Loucy (cell line): ENCODE data around the gene RP9.

Experiments
- H2AFZ ChIP-seq: fragments of 200-600 bp; sonication (generic); 2 replicates; pipeline ENCODE4 v1.6.0; 2016; ENCODE audit warnings: antibody characterized with exemption, mild to moderate bottlenecking, low read length, moderate library complexity
- H3F3A ChIP-seq: fragments of 200-600 bp; 2 replicates; pipeline ENCODE4 v1.6.0; 2016; ENCODE audit warnings: antibody characterized with exemption, low read depth, mild to moderate bottlenecking
- H3K27me3 ChIP-seq: fragments of 200-600 bp; sonication (generic); 2 replicates; pipeline ENCODE4 v1.6.1; 2014; ENCODE audit warnings: low read length, mild to moderate bottlenecking; ENCODE audit not compliant: insufficient read depth, poor library complexity, severe bottlenecking
- H3K36me3 ChIP-seq: fragments of 200-600 bp; sonication (generic); 2 replicates; pipeline ENCODE4 v1.6.1; 2016; ENCODE audit warnings: low read length; ENCODE audit not compliant: insufficient read depth
- H3K4me1 ChIP-seq: fragments of 200-600 bp; sonication (generic); 2 replicates; pipeline ENCODE4 v1.5.1; 2014; ENCODE audit warnings: low read length, mild to moderate bottlenecking; ENCODE audit not compliant: insufficient read depth, poor library complexity, severe bottlenecking
- H3K4me2 ChIP-seq: fragments of 200-600 bp; sonication (generic); 2 replicates; pipeline ENCODE4 v1.6.0; 2014; ENCODE audit warnings: antibody characterized with exemption, low read length, low read depth, mild to moderate bottlenecking; ENCODE audit not compliant: poor library complexity, severe bottlenecking
- H3K4me3 ChIP-seq: fragments of 200-600 bp; sonication (generic); 2 replicates; pipeline ENCODE4 v1.5.1; 2014; ENCODE audit warnings: low read length, mild to moderate bottlenecking, mixed read lengths; ENCODE audit not compliant: poor library complexity, severe bottlenecking
- H3K79me2 ChIP-seq: fragments of 200-600 bp; sonication (generic); 2 replicates; pipeline ENCODE4 v1.6.1; 2014; ENCODE audit warnings: low read length; ENCODE audit not compliant: insufficient read depth
- H3K9ac ChIP-seq: fragments of 200-600 bp; sonication (generic); 2 replicates; pipeline ENCODE4 v1.6.0; 2014; ENCODE audit warnings: mild to moderate bottlenecking, low read depth, low read length, moderate library complexity; ENCODE audit not compliant: poor library complexity, severe bottlenecking
- H3K9me2 ChIP-seq: fragments of 200-600 bp; sonication (generic); replicated peaks from 2 replicates; pipeline ENCODE4 v1.6.1; 2016; ENCODE audit warnings: low read depth, low read length, mixed read lengths
- H3K9me3 ChIP-seq: fragments of 200-600 bp; sonication (generic); 2 replicates; pipeline ENCODE4 v1.6.1; 2014; ENCODE audit warnings: mild to moderate bottlenecking, antibody characterized with exemption, low read length, low read depth; ENCODE audit not compliant: insufficient read depth
- H4K20me1 ChIP-seq: fragments of 200-600 bp; sonication (generic); 2 replicates; pipeline ENCODE4 v1.6.0; 2014; ENCODE audit warnings: antibody characterized with exemption, low read length, mild to moderate bottlenecking; ENCODE audit not compliant: insufficient read depth, poor library complexity, severe bottlenecking
- CTCF ChIP-seq: fragments of 200-600 bp; sonication (generic); conservative IDR thresholded peaks from 2 replicates; pipeline ENCODE4 v1.5.1; 2014; ENCODE audit warnings: mild to moderate bottlenecking, antibody characterized with exemption, low read length
- EZH2phosphoT487 ChIP-seq: fragments of 200-600 bp; IDR thresholded peaks from 2 replicates; pipeline ENCODE4 v1.6.1; 2018; ENCODE audit warnings: antibody characterized with exemption, mild to moderate bottlenecking, moderate library complexity, borderline replicate concordance

The RP9 gene

DNA sequence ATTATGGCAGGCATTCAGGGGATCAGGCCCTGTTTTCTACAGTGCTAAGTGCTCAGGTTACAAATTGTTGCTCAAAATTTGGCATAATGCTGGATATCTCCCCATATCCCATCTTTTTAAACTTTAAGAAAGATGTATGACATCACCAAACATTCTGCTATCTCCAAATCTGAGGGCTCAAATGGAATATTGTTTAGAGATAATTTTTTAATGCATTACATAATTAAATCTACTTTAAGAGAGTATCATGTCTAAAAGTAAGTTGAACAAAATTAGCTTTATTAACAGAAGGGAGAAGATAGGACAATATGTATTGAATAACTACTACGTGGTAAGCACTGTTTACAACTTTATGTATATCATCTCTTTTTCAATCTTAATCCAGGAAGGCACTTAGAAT, 60.5 kb downstream of the RP9 start:
- H3K4me1 ChIP-seq = peaks cover 29% of the 10 kb centered on the region
- no peak overlapping the region for H3K4me3 ChIP-seq
- no peaks in the 10 kb centered on the region for H3K27me3 ChIP-seq
- no peaks in the 10 kb centered on the region for H3K9me3 ChIP-seq
- H4K20me1 ChIP-seq = peaks cover 70% of the 10 kb centered on the region
- H3K36me3 ChIP-seq = no peaks in the 10 kb centered on the region
- H3K79me2 ChIP-seq = peaks cover 93% of the 10 kb centered on the region
- H3K9ac ChIP-seq = no peak overlapping the region
- TF ChIP-seq EZH2phosphoT487 (no peak), CTCF (no peak)
- no peaks in the 10 kb centered on the region for H3K9me2 ChIP-seq
- no peak overlapping the region for H3K4me2 ChIP-seq
- H3F3A ChIP-seq = peaks cover 6% of the 10 kb centered on the region
- no peak overlapping the region for H2AFZ ChIP-seq

- peaks cover 94% of the 10 kb centered on the region for H3K79me2 ChIP-seq
- no peaks in the 10 kb centered on the region for H3K36me3 ChIP-seq
- H3K4me3 ChIP-seq = no peak overlapping the region
- H2AFZ ChIP-seq = no peak overlapping the region
- H3K9me3 ChIP-seq = no peaks in the 10 kb centered on the region
- H3K9me2 ChIP-seq = no peaks in the 10 kb centered on the region
- TF ChIP-seq CTCF = no peak
- TF ChIP-seq EZH2phosphoT487 = no peak
- no peak overlapping the region for H3K4me2 ChIP-seq
- peaks cover 3% of the 10 kb centered on the region; the same call in 1 of the 2 replicates for H3F3A ChIP-seq
- no peaks in the 10 kb centered on the region for H3K27me3 ChIP-seq
- peaks cover 73% of the 10 kb centered on the region for H4K20me1 ChIP-seq
- H3K4me1 ChIP-seq = peaks cover 27% of the 10 kb centered on the region
- no peak overlapping the region for H3K9ac ChIP-seq
These were observed 60.9 kb downstream of the RP9 start for GRCh38 chr7:33048257-33048656.

DNA sequence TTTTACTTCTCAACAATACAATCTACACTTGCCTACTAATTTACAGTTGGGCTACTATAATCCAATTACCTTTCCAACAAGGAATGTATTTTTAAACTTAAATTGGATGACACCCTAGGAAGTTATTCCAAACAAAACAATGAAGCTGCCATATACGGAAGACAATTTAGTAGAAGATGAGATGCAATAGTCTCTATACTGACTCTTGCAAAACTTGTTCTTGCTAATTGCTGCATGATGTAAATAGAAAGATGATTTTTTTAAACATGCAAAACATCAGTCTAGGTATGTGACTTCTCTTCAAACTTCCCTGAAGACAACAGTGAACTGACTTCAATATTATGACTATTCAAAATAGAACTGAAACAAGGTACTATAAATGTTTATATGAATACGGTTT, 64.2 kb downstream of the RP9 start:
- Histone ChIP-seq H3K4me3 (no peak overlapping the region), H3K4me1 (peaks cover 17% of the 10 kb centered on the region), H3K4me2 (no peak overlapping the region), H3K9ac (no peak overlapping the region), H3F3A (no peaks in the 10 kb centered on the region), H2AFZ (no peak overlapping the region), H4K20me1 (peaks cover 74% of the 10 kb centered on the region), H3K36me3 (no peaks in the 10 kb centered on the region), H3K27me3 (no peaks in the 10 kb centered on the region), H3K79me2 (peaks cover 95% of the 10 kb centered on the region), H3K9me2 (no peaks in the 10 kb centered on the region), H3K9me3 (no peaks in the 10 kb centered on the region)
- no peak for TF ChIP-seq CTCF
- no peak for TF ChIP-seq EZH2phosphoT487
